ENCODE data around the gene TMEM247. TPM values are rescaled to one million over a fixed set of nuclear protein-coding genes. Genes with fewer than 3 reads are reported as not detected.

Gene TMEM247
- total RNA-seq, 4 donors from 2014 or later = not detected

GRCh38 chr2:46499392-46499785 is 20.0 kb downstream of the TMEM247 start:
- in situ Hi-C loops (cut with MboI; ENCODE audit: low pct_ligation_motif_present in 1 of 4, low pct_unique_long_range_greater_than_20kb in 1 of 4, low sequenced_read_pairs in 3 of 4) = no loop called here

DNA sequence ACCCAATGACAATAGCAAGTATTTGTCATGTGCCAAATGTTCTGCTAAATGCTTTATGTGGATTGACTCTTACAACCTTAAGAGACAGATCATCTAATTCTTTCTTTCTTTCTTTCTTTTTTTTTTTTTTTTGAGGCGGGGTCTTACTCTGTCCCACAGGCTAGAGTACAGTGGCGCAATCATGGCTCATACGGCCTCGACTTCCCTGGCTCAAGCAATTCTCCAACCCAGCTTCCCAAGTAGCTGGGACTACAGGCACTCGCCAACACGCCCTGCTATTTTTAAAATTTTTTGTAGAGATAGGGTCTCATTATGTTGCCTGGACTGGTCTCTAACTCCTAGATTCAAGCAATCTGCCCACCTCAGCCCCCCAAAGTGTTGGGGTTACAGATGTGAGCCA is 21.4 kb downstream of the TMEM247 start:
- 73 to 83% methylated on average over 5 to 6 of the region's 6 CpGs for WGBS, 2 donors (ENCODE audit: low coverage in 1 of 2)
- Histone ChIP-seq H3K9me3 (no peaks in the 10 kb centered on the region), H3K27me3 (peaks cover 11% of the 10 kb centered on the region), H3K4me3 (no peak overlapping the region), H3K27ac (no peak overlapping the region), H3K36me3 (no peaks in the 10 kb centered on the region), H3K4me1 (peaks cover 5 to 16% (median 8%) of the 10 kb centered on the region in 4 donors)
- intact Hi-C loops (cut with DNase I; ENCODE audit: low total_unique reads) = no loop called here
- in situ Hi-C loops (cut with MboI; ENCODE audit: low pct_ligation_motif_present in 1 of 4, low pct_unique_long_range_greater_than_20kb in 1 of 4, low sequenced_read_pairs in 3 of 4) = no loop called here
- DNase-seq = no peak
- TF ChIP-seq POLR2A (IDR thresholded peaks at IDR 0.05) = no peak
- no peak for TF ChIP-seq POLR2AphosphoS5 (IDR thresholded peaks at IDR 0.05)
- no peak for TF ChIP-seq EP300 (IDR thresholded peaks at IDR 0.05; ENCODE audit: low read depth)
- TF ChIP-seq CTCF (IDR thresholded peaks at IDR 0.05) = no peak

More at GRCh38 chr2:46499392-46499785, 20.0 kb downstream of the TMEM247 start:
- H3K27ac ChIP-seq = peak overlapping the region; percentile 73 to 84 (median 79)
- H3K27me3 ChIP-seq = peaks cover 11% of the 10 kb centered on the region
- intact Hi-C loops (cut with DNase I; ENCODE audit: low total_unique reads) = no loop called here
- no peaks in the 10 kb centered on the region for H3K36me3 ChIP-seq
- TF ChIP-seq POLR2AphosphoS5 (IDR thresholded peaks at IDR 0.05) (no peak), CTCF (IDR thresholded peaks at IDR 0.05) (no peak), EP300 (IDR thresholded peaks at IDR 0.05; ENCODE audit: low read depth) (no peak), POLR2A (IDR thresholded peaks at IDR 0.05) (no peak)
- no peaks in the 10 kb centered on the region for H3K9me3 ChIP-seq
- 5 to 17% methylated on average over 5 to 7 of the region's 7 CpGs for WGBS, 2 donors (ENCODE audit: low coverage in 1 of 2)
- H3K4me1 ChIP-seq = peaks cover 5 to 16% (median 8%) of the 10 kb centered on the region in 4 donors
- H3K4me3 ChIP-seq = peak overlapping the region; percentile 36 to 62 (median 46)
- DNase-seq = no peak

GRCh38 chr2:46502291-46502885 is 23.0 kb downstream of the TMEM247 start:
- intact Hi-C loops (cut with DNase I; ENCODE audit: low total_unique reads) = no loop called here
- H3K27me3 ChIP-seq = peaks cover 11% of the 10 kb centered on the region
- H3K36me3 ChIP-seq = no peaks in the 10 kb centered on the region
- 60 to 78% methylated on average over 1 to 4 of the region's 4 CpGs for WGBS, 2 donors (ENCODE audit: low coverage in 1 of 2)
- no peak for TF ChIP-seq CTCF (IDR thresholded peaks at IDR 0.05)
- TF ChIP-seq POLR2AphosphoS5 (IDR thresholded peaks at IDR 0.05) = no peak
- TF ChIP-seq EP300 (IDR thresholded peaks at IDR 0.05; ENCODE audit: low read depth) = no peak
- no peak for TF ChIP-seq POLR2A (IDR thresholded peaks at IDR 0.05)
- no peak overlapping the region for H3K27ac ChIP-seq
- H3K4me1 ChIP-seq = peaks cover 5 to 16% (median 8%) of the 10 kb centered on the region in 4 donors
- in situ Hi-C loops (cut with MboI; ENCODE audit: low pct_ligation_motif_present in 1 of 4, low pct_unique_long_range_greater_than_20kb in 1 of 4, low sequenced_read_pairs in 3 of 4) = no loop called here
- no peaks in the 10 kb centered on the region for H3K9me3 ChIP-seq
- no peak overlapping the region for H3K4me3 ChIP-seq
- no peak for DNase-seq

DNA sequence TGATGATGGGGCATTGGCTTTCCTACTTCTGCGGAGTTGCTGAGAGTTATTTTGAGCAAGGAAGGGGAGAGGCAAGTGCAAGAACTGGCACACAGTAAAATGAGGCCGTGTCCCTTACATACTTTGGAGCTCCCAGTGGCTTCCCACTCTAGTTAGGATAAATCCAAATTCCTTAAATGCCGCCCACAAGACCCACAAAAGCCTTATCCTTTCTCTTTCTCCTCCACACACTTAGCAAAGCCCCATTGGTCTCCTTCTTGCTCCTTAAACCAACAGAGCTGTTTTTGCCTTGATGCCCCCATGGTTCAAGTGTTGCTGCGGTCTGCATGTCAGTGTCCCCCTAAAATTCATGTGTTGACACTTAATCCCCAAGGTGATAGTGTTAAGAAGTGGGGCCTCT is 24.3 kb downstream of the TMEM247 start:
- no peak overlapping the region for H3K4me3 ChIP-seq

More for the DNA sequence above, 24.3 kb downstream of the TMEM247 start:
- WGBS, 2 donors (ENCODE audit: low coverage in 1 of 2) = 87 to 93% methylated on average over 2 to 4 of the region's 4 CpGs
- Histone ChIP-seq H3K4me1 (peaks cover 5 to 16% (median 8%) of the 10 kb centered on the region in 4 donors), H3K36me3 (no peaks in the 10 kb centered on the region), H3K27me3 (no peaks in the 10 kb centered on the region), H3K27ac (no peak overlapping the region), H3K9me3 (no peaks in the 10 kb centered on the region)
- DNase-seq = no peak
- intact Hi-C loops (cut with DNase I; ENCODE audit: low total_unique reads) = no loop called here
- in situ Hi-C loops (cut with MboI; ENCODE audit: low pct_ligation_motif_present in 1 of 4, low pct_unique_long_range_greater_than_20kb in 1 of 4, low sequenced_read_pairs in 3 of 4) = no loop called here
- TF ChIP-seq EP300 (IDR thresholded peaks at IDR 0.05; ENCODE audit: low read depth) (no peak), POLR2A (IDR thresholded peaks at IDR 0.05) (no peak), CTCF (IDR thresholded peaks at IDR 0.05) (no peak), POLR2AphosphoS5 (IDR thresholded peaks at IDR 0.05) (no peak)
